ENCODE results near the gene PCCA. TPM values are rescaled to one million over a fixed set of nuclear protein-coding genes. Genes with fewer than 3 reads are reported as not detected.
"Not testable (repeated sequence)": the region's sequence is repeated elsewhere in the genome, so short reads cannot be mapped to it uniquely, and the experiment has no call there.

The PCCA gene
- total and polyA plus RNA-seq, 8 donors, result 26.8 to 48.9 (median 37.6) TPM

DNA sequence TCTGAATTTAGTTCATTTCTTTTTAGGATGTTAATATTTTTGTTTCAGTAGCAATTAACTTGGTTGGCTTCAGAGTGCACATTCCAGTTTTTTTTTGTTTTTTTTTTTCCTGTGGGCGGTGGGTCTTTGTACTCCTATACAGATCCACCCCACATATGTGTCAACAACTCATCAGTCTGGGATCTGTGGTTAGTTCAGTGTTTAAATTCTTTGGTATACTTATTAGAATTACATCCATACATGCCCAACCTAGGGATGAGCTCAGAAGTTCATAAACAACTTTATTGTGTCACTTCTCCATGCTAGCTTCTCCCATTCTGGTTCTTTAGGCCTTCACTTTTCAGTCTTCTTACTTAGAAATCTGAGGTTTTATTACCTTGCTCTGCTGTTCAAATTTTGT, 50.9 kb downstream of the PCCA start:
- no peaks in the 10 kb centered on the region for H3K27me3 ChIP-seq
- intact Hi-C loops (cut with DNase I), result no loop called here
- H3K9me3 ChIP-seq, result no peaks in the 10 kb centered on the region
- no peaks in the 10 kb centered on the region for H3K4me1 ChIP-seq
- ATAC-seq (no peak), DNase-seq (no peak)
- no peak overlapping the region for H3K27ac ChIP-seq
- H3K4me3 ChIP-seq, result no peak overlapping the region
- H3K36me3 ChIP-seq, result peaks cover 0 to 3% of the 10 kb centered on the region in 2 donors
- TF ChIP-seq CTCF (IDR thresholded peaks at IDR 0.05), result no peak

GRCh38 chr13:100140441-100140840, 51.5 kb downstream of the PCCA start:
- peaks cover 0 to 8% of the 10 kb centered on the region in 2 donors for H3K36me3 ChIP-seq
- H3K27ac ChIP-seq, result no peak overlapping the region
- no peaks in the 10 kb centered on the region for H3K4me1 ChIP-seq
- no peak for DNase-seq
- no peak overlapping the region for H3K4me3 ChIP-seq
- no peak for TF ChIP-seq CTCF (IDR thresholded peaks at IDR 0.05)
- intact Hi-C loops (cut with DNase I), result no loop called here
- no peaks in the 10 kb centered on the region for H3K9me3 ChIP-seq
- H3K27me3 ChIP-seq, result no peaks in the 10 kb centered on the region
- ATAC-seq, result no peak

DNA sequence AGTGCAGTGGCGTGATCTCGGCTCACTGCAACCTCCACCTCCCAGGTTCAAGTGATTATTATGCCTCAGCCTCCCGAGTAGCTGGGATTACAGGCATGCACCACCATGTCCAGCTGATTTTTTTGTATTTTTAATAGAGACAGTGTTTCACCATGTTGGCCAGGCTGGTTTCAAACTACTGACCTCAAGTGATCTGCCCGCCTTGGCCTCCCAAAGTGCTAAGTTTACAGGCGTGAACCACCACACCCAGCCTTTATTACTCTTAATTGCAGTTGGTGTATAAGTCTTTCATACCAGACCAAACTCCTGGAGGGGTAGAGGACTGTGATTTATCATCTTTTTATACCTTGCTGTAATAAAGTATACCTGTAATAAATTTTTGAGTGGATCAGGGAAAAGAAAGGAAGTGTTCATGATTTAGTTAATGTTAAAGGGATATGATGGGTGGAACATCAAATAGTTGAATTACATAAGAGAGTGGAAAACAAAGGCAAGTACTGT, 52.6 kb downstream of the PCCA start:
- H3K4me3 ChIP-seq; H3K27me3 ChIP-seq; H3K4me1 ChIP-seq; ATAC-seq; H3K27ac ChIP-seq; H3K36me3 ChIP-seq; DNase-seq; intact Hi-C loops (cut with DNase I); H3K9me3 ChIP-seq: not testable (repeated sequence)

DNA sequence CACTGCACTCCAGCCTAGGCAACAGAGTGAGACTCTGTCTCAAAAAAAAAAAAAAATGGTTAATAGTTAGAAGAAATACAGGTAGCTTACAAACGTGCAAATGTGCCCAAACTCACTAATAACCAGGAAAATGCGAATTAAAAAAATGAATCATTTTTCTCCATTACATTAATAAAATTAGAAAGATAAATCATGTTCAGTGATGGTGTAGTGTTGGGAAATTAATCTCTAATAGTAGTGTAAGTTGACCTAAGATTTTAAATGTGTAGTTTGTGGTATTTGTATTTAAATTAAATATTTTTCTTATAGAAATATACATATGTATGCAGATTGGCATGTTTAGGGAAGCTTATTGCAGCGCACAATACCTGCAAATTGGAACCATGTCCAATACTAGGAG, 57.6 kb downstream of the PCCA start:
- intact Hi-C loops (cut with DNase I), result no loop called here
- no peak overlapping the region for H3K27ac ChIP-seq
- no peaks in the 10 kb centered on the region for H3K27me3 ChIP-seq
- H3K36me3 ChIP-seq, result peaks cover 0 to 27% of the 10 kb centered on the region in 2 donors
- H3K9me3 ChIP-seq, result peaks cover 0 to 12% of the 10 kb centered on the region in 2 donors
- no peaks in the 10 kb centered on the region for H3K4me1 ChIP-seq
- ATAC-seq (no peak), DNase-seq (no peak)
- no peak overlapping the region for H3K4me3 ChIP-seq
- TF ChIP-seq CTCF (IDR thresholded peaks at IDR 0.05), result no peak

GRCh38 chr13:100147825-100148224, 58.9 kb downstream of the PCCA start:
- H3K27ac ChIP-seq, result no peak overlapping the region
- H3K27me3 ChIP-seq, result no peaks in the 10 kb centered on the region
- H3K36me3 ChIP-seq, result peaks cover 0 to 27% of the 10 kb centered on the region in 2 donors
- H3K9me3 ChIP-seq, result peaks cover 0 to 12% of the 10 kb centered on the region in 2 donors
- no peak for ATAC-seq
- intact Hi-C loops (cut with DNase I), result no loop called here
- no peak for TF ChIP-seq CTCF (IDR thresholded peaks at IDR 0.05)
- DNase-seq, result no peak
- H3K4me1 ChIP-seq, result no peaks in the 10 kb centered on the region
- H3K4me3 ChIP-seq, result no peak overlapping the region

- intact Hi-C loops (cut with DNase I), result no loop called here
- DNase-seq (no peak), ATAC-seq (no peak)
- peaks cover 0 to 27% of the 10 kb centered on the region in 2 donors for H3K36me3 ChIP-seq
- H3K9me3 ChIP-seq, result peaks cover 0 to 12% of the 10 kb centered on the region in 2 donors
- no peak overlapping the region for H3K27ac ChIP-seq
- TF ChIP-seq CTCF (IDR thresholded peaks at IDR 0.05), result no peak
- no peak overlapping the region for H3K4me3 ChIP-seq
- no peaks in the 10 kb centered on the region for H3K27me3 ChIP-seq
- no peaks in the 10 kb centered on the region for H3K4me1 ChIP-seq
These were observed 59.5 kb downstream of the PCCA start for GRCh38 chr13:100148422-100148821.
